Measurements from ENCODE around the gene HINT3. TPM values are rescaled to one million over a fixed set of nuclear protein-coding genes. Genes with fewer than 3 reads are reported as not detected.

HINT3 gene
- total RNA-seq, 4 donors from 2014 or later = 20.9 to 42.6 (median 28.9) TPM

DNA sequence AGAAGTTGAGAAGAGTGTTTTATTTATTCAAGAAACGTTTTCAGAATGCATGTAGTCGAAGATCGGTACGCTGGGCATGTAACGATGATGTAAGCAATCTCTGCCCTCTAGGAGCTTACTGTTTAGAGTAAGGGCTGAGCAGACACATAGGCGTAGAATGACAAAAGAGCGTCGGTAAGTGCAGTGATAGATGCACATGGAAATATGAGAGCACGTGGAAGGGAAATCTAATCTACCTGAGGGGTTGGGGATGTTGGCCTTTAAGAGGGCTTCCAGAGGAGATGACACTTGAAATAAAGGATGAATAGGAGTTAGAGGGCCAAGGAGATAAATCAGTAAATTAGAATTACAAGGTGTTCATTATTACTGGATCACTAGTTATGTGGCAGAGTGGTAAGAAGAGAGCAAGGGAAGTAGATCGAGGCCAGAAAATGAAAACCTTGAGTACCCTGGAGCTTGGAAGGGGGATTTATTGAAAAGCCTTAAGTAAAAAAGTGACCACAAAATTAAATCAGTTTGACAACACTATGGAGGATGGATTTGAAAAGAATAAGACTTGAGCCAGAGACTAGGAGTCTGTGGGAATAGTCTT is 30.6 kb downstream of the HINT3 start:
- intact Hi-C loops (cut with DNase I; ENCODE audit: low total_unique reads) = no loop called here
- DNase-seq (ENCODE audit: low spot score in 2 of 2) = no peak
- 15 to 21% methylated on average over 10 of the region's 10 CpGs for WGBS, 2 donors
- TF ChIP-seq, protein P1, sequence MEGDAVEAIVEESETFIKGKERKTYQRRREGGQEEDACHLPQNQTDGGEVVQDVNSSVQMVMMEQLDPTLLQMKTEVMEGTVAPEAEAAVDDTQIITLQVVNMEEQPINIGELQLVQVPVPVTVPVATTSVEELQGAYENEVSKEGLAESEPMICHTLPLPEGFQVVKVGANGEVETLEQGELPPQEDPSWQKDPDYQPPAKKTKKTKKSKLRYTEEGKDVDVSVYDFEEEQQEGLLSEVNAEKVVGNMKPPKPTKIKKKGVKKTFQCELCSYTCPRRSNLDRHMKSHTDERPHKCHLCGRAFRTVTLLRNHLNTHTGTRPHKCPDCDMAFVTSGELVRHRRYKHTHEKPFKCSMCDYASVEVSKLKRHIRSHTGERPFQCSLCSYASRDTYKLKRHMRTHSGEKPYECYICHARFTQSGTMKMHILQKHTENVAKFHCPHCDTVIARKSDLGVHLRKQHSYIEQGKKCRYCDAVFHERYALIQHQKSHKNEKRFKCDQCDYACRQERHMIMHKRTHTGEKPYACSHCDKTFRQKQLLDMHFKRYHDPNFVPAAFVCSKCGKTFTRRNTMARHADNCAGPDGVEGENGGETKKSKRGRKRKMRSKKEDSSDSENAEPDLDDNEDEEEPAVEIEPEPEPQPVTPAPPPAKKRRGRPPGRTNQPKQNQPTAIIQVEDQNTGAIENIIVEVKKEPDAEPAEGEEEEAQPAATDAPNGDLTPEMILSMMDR (IDR thresholded peaks at IDR 0.05) = no peak
- TF ChIP-seq POLR2A (IDR thresholded peaks at IDR 0.05) = no peak
- peak overlapping the region; percentile 70 for H3K4me3 ChIP-seq (ENCODE audit: low read depth, poor library complexity, severe bottlenecking)

DNA sequence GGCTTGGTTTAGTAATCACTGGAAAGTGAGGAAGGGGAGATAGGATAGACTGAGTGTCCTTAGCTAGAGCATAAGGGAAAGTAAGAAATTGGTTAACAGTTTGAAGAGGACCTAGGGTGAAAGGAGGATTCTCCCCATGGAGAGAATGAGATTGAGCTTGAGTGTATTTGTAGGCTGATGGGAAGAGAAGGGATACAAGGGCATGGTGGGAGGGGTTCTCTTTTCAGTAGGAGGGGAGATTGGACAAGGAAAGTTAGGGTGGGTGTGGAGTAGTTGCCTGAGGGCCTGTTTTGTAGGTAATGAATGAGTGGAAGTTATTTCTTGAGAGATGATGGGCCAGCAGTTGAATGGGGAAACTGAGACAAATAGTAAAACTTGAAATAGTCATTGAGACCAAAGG is 31.7 kb downstream of the HINT3 start:
- no peak for DNase-seq (ENCODE audit: low spot score in 2 of 2)
- intact Hi-C loops (cut with DNase I; ENCODE audit: low total_unique reads) = no loop called here
- TF ChIP-seq, protein P1 (IDR thresholded peaks at IDR 0.05) = no peak
- no peak for TF ChIP-seq POLR2A (IDR thresholded peaks at IDR 0.05)
- no peak overlapping the region for H3K4me3 ChIP-seq (ENCODE audit: low read depth, poor library complexity, severe bottlenecking)

DNA sequence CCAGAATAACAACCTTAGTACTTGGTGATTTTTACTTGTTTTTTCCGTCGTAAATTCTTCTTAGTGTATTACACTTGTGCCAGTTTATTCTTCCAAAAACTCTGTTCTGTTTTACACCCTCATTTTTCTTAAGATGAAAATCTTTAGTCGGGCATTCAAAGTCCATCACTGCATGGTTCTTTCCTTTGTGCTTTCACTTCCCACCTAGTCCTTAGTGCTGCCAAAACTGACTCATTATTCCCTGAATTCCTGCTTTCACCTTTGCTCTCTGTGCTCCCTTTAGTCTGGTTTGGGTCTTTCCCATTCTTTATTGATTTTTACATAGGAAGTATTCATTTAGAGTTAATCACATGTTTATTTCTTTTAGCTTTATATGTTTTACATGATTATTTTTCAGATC is 33.1 kb downstream of the HINT3 start:
- TF ChIP-seq, protein P1 (IDR thresholded peaks at IDR 0.05) = no peak
- TF ChIP-seq POLR2A (IDR thresholded peaks at IDR 0.05) = no peak
- no peak overlapping the region for H3K4me3 ChIP-seq (ENCODE audit: low read depth, poor library complexity, severe bottlenecking)
- no peak for DNase-seq (ENCODE audit: low spot score in 2 of 2)
- intact Hi-C loops (cut with DNase I; ENCODE audit: low total_unique reads) = no loop called here
- 61 to 69% methylated on average over 3 of the region's 3 CpGs for WGBS, 2 donors

DNA sequence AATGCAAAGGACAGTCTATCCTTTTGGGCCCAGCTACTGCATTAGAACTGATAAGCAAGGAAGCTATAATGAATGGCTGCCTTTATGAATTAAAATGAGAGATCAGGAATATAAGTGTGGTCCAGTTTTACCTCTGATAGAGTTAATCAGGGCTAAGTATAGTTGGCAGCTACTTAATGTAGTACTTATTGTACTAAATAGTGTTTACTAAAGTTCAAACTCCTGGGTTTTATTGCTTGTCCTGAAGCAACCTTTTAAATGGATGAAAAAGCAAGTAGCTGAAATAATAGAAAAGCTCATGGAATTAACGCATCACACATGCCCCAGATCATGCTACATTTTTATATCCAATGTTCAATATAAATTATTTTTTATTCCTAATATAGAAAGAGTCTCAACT is 35.1 kb downstream of the HINT3 start:
- intact Hi-C loops (cut with DNase I; ENCODE audit: low total_unique reads) = no loop called here
- WGBS, 2 donors = 70 to 89% methylated on average over 1 of the region's 1 CpG
- DNase-seq (ENCODE audit: low spot score in 2 of 2) = no peak
- H3K4me3 ChIP-seq (ENCODE audit: low read depth, poor library complexity, severe bottlenecking) = no peak overlapping the region
- TF ChIP-seq, protein P1 (IDR thresholded peaks at IDR 0.05) = no peak
- no peak for TF ChIP-seq POLR2A (IDR thresholded peaks at IDR 0.05)

DNA sequence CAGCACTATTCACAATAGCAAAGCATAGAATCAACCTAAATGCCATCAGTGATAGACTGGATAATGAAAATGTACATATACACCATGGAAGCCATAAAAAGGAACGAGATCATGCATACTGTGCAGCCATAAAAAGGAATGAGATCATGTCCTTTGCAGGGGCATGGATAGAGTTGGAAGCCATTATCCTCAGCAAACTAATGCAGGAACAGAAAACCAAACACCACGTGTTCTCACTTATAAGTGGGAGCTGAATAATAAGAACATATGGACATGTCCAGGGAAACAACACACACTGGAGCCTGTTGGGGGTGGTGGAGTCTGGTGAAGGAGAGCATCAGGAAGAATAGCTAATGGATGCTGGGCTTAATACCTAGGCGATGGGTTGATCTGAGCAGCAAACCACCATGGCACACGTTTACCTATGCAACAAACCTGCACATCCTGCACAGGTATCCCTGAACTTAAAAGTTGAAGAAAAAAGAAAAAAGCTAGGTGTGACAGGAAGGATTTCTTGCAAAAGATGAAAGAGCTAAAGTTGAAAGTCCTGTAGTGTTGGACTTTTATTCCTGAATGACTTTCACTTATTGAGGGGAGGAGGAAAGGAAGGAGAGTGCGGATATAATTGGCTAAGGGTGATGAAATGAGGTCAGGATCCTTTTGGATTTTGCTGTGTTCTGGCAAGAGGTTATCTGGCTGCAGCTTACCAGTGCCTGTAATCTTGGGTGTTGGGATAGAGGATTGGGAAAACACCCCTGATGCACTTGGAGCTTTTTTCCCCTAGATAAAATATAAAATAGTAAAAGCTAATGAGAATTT is 38.3 kb downstream of the HINT3 start:
- DNase-seq (ENCODE audit: low spot score in 2 of 2) = no peak
- intact Hi-C loops (cut with DNase I; ENCODE audit: low total_unique reads) = no loop called here
- H3K4me3 ChIP-seq (ENCODE audit: low read depth, poor library complexity, severe bottlenecking) = no peak overlapping the region
- TF ChIP-seq, protein P1 (IDR thresholded peaks at IDR 0.05) = no peak
- TF ChIP-seq POLR2A (IDR thresholded peaks at IDR 0.05) = no peak
- WGBS, 2 donors = 62 to 69% methylated on average over 5 of the region's 5 CpGs
